HG02678 (cell line): Measurements from ENCODE around the gene DFFB.
A peak's percentile ranks its signal among the peaks of the same experiment; 100 is the strongest.

ENCODE experiments used
- ATAC-seq: cut with Tn5 transposase; IDR thresholded peaks from one replicate; pipeline ENCODE4 v1.9.1; 2021; ENCODE audit warnings: mild to moderate bottlenecking, moderate library complexity; ENCODE audit not compliant: unreplicated experiment

The DFFB gene

DNA sequence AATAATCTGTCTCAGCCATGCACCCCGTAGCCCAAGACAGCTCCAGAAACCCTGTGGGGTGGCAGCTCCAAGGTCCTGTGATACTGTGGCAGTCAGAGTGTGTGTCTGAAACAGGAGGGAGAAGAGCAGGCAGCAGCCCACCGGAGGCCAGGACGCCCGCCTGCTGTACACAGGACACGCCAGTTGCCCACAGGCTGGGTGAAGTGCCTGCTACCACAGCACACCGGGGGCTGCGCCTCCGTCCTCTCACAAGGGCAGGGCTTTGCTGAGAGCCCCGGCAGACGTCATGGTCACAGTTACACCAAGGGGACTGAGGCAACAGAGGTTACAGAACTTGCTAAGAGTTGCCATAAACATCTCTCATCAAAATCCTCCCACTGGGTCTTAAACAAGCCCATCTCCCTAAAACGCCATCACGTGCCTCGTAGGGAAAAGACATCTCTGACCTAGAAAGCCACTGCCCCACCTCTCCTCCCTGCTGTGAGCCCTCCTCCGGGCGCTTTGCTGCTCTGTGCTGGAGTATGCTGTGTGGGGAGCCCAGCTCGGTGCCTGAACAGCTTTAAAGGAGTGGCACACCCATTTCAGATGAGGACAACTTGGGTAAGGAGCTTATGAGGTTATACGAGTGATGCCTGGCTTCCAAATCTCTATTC, 37.5 kb downstream of the DFFB start:
- no peak for ATAC-seq

DNA sequence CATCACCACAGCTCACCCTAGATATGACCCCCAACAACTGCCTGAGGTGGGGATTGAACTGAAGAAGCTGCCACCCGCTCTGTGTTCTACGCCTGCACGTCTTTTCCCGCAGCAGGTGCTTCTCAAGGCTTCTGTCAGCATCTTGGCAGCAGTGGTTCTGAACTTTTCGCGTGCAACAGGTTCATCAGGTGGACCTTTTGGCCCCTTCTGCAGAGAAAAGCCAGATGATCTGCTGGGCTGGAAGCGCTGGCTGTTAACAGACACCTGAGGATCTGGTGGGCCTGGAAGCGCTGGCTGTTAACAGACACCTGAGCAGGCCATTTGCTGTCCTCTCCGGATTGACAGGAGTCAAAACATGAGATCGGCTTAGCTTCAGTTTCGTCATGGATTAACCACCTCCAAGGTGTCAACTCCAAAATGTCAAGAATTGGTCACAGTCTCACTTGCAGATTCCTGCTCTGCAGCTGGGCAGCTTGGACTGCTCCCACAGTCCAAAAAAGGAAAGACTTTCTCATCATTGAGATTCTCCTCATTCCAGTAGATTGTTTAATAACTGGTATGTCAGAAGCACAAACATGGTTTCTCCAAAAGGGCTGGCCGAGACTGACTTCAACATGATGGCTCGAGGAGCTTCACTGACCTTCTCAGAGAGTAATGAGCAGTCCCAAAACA, 38.1 kb downstream of the DFFB start:
- ATAC-seq = no peak

DNA sequence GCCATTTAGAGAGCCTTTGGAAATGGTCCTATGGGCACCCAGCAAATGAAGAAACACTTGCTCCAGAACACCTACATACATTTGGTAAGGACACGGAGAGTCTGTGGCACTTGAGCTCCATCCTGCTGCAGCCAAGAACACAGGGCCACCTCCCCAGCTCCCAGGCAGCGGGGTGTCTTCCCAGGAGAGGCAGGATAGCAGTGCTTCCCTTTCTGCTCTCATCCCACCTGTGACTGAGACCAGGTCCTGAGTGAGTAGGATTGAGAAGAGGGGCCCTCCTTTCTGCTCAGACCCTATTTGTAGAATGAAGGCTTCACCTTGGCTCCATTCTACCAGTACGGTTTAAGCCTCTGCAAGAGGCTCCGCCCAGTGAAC, 38.7 kb downstream of the DFFB start:
- no peak for ATAC-seq

GRCh38 chr1:3896396-3897000, 39.2 kb downstream of the DFFB start:
- no peak for ATAC-seq

DNA sequence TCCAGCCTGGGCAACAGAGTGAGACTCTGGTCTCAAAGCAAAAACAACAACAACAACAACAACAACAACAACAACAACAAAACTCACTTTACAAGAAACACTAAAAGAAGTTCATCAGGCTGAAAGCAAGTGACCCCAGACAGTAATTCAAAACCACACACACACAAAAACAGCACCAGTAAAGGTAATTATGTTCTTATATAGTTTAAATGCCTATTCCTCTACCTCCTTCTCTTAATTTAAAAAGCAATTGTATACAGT, 41.1 kb downstream of the DFFB start:
- no peak for ATAC-seq

GRCh38 chr1:3898994-3899753, 41.9 kb downstream of the DFFB start:
- ATAC-seq = no peak

- ATAC-seq = no peak
Observed at GRCh38 chr1:3899754-3900149, 42.5 kb downstream of the DFFB start.

- peak; percentile 64 for ATAC-seq
Observed at GRCh38 chr1:3900150-3900968, 43.1 kb downstream of the DFFB start, which contains the start of gene C1orf174. C1orf174 (minus strand) TSS chr1:3900272; CDS start chr1:3900186, 86 bp downstream.

- ATAC-seq = peak; percentile 48
Observed at GRCh38 chr1:3900969-3901529, 43.8 kb downstream of the DFFB start.

DNA sequence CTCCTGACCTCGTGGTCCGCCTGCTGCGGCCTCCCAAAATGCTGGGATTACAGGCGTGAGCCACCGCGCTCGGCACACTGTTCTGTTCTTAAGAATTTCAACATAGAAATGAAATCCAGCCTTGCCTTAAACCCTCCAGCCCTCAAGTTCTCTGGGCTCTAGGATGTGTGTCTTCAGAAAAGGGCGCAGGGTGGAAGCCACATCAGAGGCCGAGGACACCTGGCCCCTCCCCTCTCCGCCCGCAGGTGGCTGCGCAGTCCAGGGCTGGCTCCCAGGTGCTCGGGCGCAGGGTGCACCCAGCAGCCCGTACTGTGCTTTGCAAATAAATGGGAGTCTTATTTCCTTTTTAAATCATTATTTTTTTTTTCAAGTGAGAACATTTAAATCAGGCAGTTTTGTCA, 44.8 kb downstream of the DFFB start:
- no peak for ATAC-seq

DNA sequence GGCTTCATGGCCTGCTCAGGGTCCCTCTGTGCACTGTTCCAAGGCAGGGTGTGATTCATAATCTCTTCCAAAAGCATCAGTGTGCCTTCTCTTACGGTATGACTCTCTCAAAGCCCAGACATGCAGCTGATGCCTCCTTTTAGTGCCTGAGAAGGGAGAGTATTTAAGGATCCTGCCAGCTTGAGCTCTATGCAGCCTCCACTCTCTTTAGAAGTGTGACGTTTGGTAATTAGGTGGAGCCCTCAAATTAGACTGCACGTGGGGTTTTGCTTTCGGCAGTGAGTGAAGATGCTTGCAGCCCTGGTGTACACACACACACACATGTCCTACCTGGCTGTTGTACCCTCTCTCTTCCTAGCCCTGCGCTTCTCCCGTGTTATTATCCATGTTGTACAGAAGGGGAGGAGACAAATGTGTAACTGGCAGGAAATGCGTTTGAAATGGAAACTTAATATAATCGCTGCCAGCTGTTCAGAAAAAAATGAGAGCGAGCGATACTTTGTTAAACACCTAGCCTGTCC, 45.4 kb downstream of the DFFB start:
- no peak for ATAC-seq

GRCh38 chr1:3903141-3904005, 46.1 kb downstream of the DFFB start:
- no peak for ATAC-seq

DNA sequence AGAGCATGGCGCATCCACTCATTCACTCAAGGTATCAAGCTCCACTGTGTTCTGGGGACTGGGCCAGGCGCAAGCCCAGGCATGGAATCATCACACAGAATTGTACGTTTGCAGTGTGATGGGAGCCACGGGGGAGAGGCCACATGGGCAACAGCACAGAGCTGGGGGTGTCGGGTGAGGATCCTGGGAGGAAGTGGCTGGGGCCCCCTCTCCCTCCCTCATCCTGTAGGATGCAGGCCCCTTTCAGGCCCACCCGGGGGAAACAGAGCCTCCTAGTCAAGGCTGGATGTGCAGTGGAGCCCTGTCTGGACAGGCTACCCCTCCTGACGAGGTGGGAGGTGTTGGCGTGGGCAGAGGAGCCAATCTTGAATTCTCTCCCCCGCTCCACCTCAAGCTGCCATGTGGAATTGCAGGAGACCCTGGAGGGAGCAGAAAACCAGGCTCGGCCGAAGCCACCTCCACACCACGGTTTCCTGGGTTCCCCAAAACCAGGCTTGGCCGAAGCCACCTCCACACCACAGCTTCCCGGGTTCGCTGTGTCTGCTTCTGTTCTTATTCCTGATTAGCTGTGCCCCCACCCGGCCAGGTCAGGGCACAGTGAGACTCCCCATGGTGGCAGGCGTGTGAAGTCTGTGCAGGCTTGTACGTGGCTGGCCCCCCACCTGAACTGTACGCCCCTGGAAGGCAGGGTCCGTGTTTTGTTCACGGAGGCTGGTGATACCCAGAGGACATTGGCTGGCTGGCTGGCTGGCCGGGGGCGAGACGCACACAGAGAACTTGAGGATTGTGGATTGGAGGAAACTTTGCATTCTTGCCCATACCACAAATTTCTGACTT, 46.9 kb downstream of the DFFB start:
- no peak for ATAC-seq

GRCh38 chr1:3904843-3905185, 47.5 kb downstream of the DFFB start:
- ATAC-seq = no peak

DNA sequence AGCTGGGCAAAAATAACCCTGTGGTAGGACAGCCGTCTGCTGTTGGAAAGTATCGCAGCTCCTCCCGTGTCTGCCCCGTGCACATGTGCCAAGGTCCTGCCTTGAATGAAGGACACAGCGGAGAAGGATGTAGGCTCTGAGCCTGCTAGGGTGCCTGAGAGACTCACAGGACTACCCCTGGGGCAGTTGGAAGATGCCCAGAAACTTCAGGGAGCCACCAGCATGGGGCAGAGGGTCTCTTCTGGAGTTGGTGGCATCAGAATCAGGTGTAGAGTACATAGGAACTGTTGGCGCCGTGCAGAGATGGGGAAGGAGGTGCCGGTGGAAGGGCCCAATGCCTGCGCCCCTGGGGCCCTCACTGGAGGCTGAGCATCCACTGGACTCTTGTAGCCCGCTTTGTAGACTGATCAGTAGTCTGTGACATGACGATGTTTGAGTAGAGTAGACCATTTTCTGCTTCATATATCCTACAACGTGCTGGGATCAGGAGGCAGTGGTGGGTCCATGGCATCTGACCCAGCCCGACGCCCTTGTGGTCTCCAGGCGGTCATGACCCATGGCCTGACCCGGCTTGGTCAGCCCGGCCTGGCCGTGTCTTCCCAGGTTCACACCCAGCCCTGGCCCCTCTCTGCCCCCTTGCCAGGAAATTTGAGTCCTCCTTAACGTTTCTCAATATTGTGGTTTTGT, 48.1 kb downstream of the DFFB start:
- no peak for ATAC-seq

DNA sequence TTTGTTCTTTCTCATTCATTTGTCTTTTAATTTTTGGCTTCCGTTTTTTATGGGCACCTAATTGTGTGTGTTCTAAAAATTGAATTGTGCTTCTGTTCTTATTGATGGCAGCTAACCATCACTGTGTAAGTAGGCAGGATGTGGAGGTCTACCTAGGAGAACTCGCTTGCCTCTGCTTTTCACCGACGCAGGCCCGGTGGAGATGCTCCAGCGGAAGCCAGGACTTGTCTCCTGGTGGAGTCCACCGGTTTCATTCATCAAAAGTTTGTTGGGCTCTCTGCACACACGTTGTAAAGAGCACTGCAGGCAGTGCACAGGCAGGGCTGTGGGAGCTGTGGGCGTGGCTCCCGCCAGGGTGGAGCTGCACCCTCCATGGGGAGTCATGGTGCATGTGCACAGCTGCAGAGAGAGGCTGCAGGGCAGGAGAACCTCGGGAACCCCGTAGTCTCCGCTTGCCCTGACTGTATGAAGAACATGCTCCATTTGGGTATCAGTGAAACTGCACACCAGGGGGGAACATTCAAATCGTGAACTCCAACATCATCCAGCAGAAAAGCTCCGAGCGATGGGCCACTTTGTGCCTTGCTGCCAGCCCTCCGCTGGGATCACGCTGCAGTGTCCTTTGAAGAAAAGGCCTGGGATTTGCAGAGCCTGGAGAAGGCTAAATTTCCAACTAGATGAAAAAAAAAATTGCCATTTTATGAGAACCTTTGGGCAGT, 48.8 kb downstream of the DFFB start:
- no peak for ATAC-seq

DNA sequence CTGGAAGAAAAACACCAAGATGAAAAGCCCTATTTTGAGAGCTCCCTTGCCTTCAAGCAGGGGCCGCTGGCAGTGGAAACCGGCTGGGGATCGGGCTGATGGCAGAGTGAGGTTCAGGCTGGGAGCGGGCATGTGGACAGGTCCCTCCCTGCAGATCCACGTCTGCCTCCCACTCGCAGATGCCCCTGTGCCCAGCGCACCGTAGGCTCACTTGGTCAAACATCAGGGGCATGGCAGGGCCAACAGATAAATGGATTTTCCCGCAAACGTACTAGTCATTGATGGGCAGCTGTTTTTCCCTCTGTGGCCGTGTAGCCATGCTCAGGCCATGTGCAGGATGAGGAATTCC, 49.4 kb downstream of the DFFB start:
- ATAC-seq = no peak
